HEK293 (cell line): ENCODE results near the gene CSGALNACT2.
A peak's percentile ranks its signal among the peaks of the same experiment; 100 is the strongest.

Experiments used
- BCL11B ChIP-seq: fragments of 450-650 bp; formaldehyde crosslinking; IDR thresholded peaks from 2 replicates; pipeline ENCODE4 v1.5.1; 2016; ENCODE audit warnings: low read depth, missing biosample characterization, missing genetic modification characterization
- ELK4 ChIP-seq: IDR thresholded peaks from 2 replicates; pipeline ENCODE4 v1.6.1; 2011; ENCODE audit warnings: mild to moderate bottlenecking, low read depth, low read length, borderline replicate concordance
- GLIS1 ChIP-seq: fragments of 450-650 bp; formaldehyde crosslinking; IDR thresholded peaks from 2 replicates; pipeline ENCODE4 v1.5.1; 2016; ENCODE audit warnings: missing biosample characterization, missing genetic modification characterization
- HOXA7 ChIP-seq: sonication (generic); formaldehyde crosslinking; IDR thresholded peaks from 2 replicates; pipeline ENCODE4 v1.8.1; 2022; ENCODE audit warnings: missing genetic modification reagents, borderline replicate concordance
- KLF1 ChIP-seq: fragments of 450-650 bp; formaldehyde crosslinking; IDR thresholded peaks from 2 replicates; pipeline ENCODE4 v1.5.1; 2016; ENCODE audit warnings: missing biosample characterization, missing genetic modification characterization
- OSR2 ChIP-seq: fragments of 450-650 bp; formaldehyde crosslinking; IDR thresholded peaks from 2 replicates; pipeline ENCODE4 v1.5.1; 2016; ENCODE audit warnings: missing biosample characterization, missing genetic modification characterization
- SCRT2 ChIP-seq: fragments of 450-650 bp; formaldehyde crosslinking; IDR thresholded peaks from 2 replicates; pipeline ENCODE4 v1.5.1; 2016; ENCODE audit warnings: missing biosample characterization, missing genetic modification characterization
- SETDB1 ChIP-seq: IDR thresholded peaks from one replicate; pipeline ENCODE4 v1.6.1; 2017; ENCODE audit warnings: mild to moderate bottlenecking, low read length, moderate library complexity, mixed read lengths; ENCODE audit not compliant: insufficient read length
- WT1 ChIP-seq: fragments of 450-650 bp; formaldehyde crosslinking; IDR thresholded peaks from 2 replicates; pipeline ENCODE4 v1.5.1; 2016; ENCODE audit warnings: missing biosample characterization, missing genetic modification characterization
- ZBTB17 ChIP-seq: fragments of 450-650 bp; formaldehyde crosslinking; IDR thresholded peaks from 2 replicates; pipeline ENCODE4 v1.5.1; 2016; ENCODE audit warnings: missing biosample characterization, missing genetic modification characterization
- ZBTB49 ChIP-seq: fragments of 450-650 bp; formaldehyde crosslinking; IDR thresholded peaks from 2 replicates; pipeline ENCODE4 v1.5.1; 2016; ENCODE audit warnings: missing biosample characterization, missing genetic modification characterization, low read depth
- ZNF132 ChIP-seq: fragments of 450-650 bp; formaldehyde crosslinking; IDR thresholded peaks from 2 replicates; pipeline ENCODE4 v1.5.1; 2017; ENCODE audit warnings: missing biosample characterization, missing genetic modification characterization, borderline replicate concordance
- ZNF202 ChIP-seq: fragments of 450-650 bp; formaldehyde crosslinking; IDR thresholded peaks from 2 replicates; pipeline ENCODE4 v1.5.1; 2016; ENCODE audit warnings: missing biosample characterization, missing genetic modification characterization, borderline replicate concordance
- ZNF221 ChIP-seq: fragments of 450-650 bp; formaldehyde crosslinking; IDR thresholded peaks from 2 replicates; pipeline ENCODE4 v1.5.1; 2017; ENCODE audit warnings: missing biosample characterization, missing genetic modification characterization, borderline replicate concordance
- ZNF239 ChIP-seq: fragments of 450-650 bp; formaldehyde crosslinking; IDR thresholded peaks from 2 replicates; pipeline ENCODE4 v1.5.1; 2016; ENCODE audit warnings: missing biosample characterization, missing genetic modification characterization
- ZNF280C ChIP-seq: fragments of 450-650 bp; formaldehyde crosslinking; IDR thresholded peaks from 2 replicates; pipeline ENCODE4 v1.5.1; 2016; ENCODE audit warnings: missing biosample characterization, missing genetic modification characterization
- ZNF280D ChIP-seq: fragments of 450-650 bp; formaldehyde crosslinking; IDR thresholded peaks from 2 replicates; pipeline ENCODE4 v1.5.1; 2016; ENCODE audit warnings: missing biosample characterization, missing genetic modification characterization
- ZNF610 ChIP-seq: fragments of 450-650 bp; formaldehyde crosslinking; IDR thresholded peaks from 2 replicates; pipeline ENCODE4 v1.5.1; 2016; ENCODE audit warnings: missing biosample characterization, missing genetic modification characterization, borderline replicate concordance
- ZNF621 ChIP-seq: fragments of 450-650 bp; formaldehyde crosslinking; IDR thresholded peaks from 2 replicates; pipeline ENCODE4 v1.5.1; 2017; ENCODE audit warnings: missing biosample characterization, missing genetic modification characterization
- ZNF624 ChIP-seq: fragments of 450-650 bp; formaldehyde crosslinking; IDR thresholded peaks from 2 replicates; pipeline ENCODE4 v1.5.1; 2017; ENCODE audit warnings: missing biosample characterization, missing genetic modification characterization
- ZNF707 ChIP-seq: fragments of 450-650 bp; formaldehyde crosslinking; IDR thresholded peaks from 2 replicates; pipeline ENCODE4 v1.5.1; 2016; ENCODE audit warnings: missing biosample characterization, missing genetic modification characterization
- ZNF768 ChIP-seq: fragments of 450-650 bp; formaldehyde crosslinking; IDR thresholded peaks from 2 replicates; pipeline ENCODE4 v1.5.1; 2018; ENCODE audit warnings: missing biosample characterization, mild to moderate bottlenecking, missing genetic modification characterization
- ZNF777 ChIP-seq: fragments of 450-650 bp; formaldehyde crosslinking; IDR thresholded peaks from 2 replicates; pipeline ENCODE4 v1.5.1; 2017; ENCODE audit warnings: missing biosample characterization, missing genetic modification characterization, borderline replicate concordance
- TF ChIP-seq, protein P1 (sequence below): fragments of 450-650 bp; formaldehyde crosslinking; IDR thresholded peaks from 2 replicates; pipeline ENCODE4 v1.5.1; 2016; ENCODE audit warnings: missing biosample characterization, missing genetic modification characterization
- TF ChIP-seq, protein P2 (sequence below): fragments of 450-650 bp; formaldehyde crosslinking; IDR thresholded peaks from 2 replicates; pipeline ENCODE4 v1.5.1; 2016; ENCODE audit warnings: missing biosample characterization, missing genetic modification characterization

CSGALNACT2 gene

GRCh38 chr10:43204943-43205671 lies 66.9 kb downstream of the CSGALNACT2 start (continued):
- TF ChIP-seq ZNF610 (tag by site-specific recombination) (no peak), ZNF777 (tag by site-specific recombination) (no peak), ELK4 (no peak), ZNF132 (no peak), ZNF707 (no peak), WT1 (0 out of 2 replicates have a peak, but pooled peaks have one; percentile 29), ZNF239 (tag by site-specific recombination) (no peak), ZBTB49 (tag by site-specific recombination) (no peak), ZNF621 (tag by site-specific recombination) (no peak), KLF1 (peak; percentile 42), HOXA7 (CRISPR knock-in tag) (no peak), SCRT2 (tag by site-specific recombination) (no peak), ZBTB17 (peak; percentile 78), ZNF280D (tag by site-specific recombination) (no peak), ZNF221 (tag by site-specific recombination) (no peak), SETDB1 (no peak), GLIS1 (tag by site-specific recombination) (peak; percentile 65), ZNF624 (tag by site-specific recombination) (no peak), ZNF768 (tag by site-specific recombination) (no peak), ZNF202 (no peak), OSR2 (tag by site-specific recombination) (no peak), ZNF280C (tag by site-specific recombination) (no peak), BCL11B (tag by site-specific recombination) (no peak)
- TF ChIP-seq, protein P1, sequence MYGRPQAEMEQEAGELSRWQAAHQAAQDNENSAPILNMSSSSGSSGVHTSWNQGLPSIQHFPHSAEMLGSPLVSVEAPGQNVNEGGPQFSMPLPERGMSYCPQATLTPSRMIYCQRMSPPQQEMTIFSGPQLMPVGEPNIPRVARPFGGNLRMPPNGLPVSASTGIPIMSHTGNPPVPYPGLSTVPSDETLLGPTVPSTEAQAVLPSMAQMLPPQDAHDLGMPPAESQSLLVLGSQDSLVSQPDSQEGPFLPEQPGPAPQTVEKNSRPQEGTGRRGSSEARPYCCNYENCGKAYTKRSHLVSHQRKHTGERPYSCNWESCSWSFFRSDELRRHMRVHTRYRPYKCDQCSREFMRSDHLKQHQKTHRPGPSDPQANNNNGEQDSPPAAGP (tag by site-specific recombination), result peak; percentile 42; the same call in 1 of the 2 replicates
- TF ChIP-seq, protein P2, sequence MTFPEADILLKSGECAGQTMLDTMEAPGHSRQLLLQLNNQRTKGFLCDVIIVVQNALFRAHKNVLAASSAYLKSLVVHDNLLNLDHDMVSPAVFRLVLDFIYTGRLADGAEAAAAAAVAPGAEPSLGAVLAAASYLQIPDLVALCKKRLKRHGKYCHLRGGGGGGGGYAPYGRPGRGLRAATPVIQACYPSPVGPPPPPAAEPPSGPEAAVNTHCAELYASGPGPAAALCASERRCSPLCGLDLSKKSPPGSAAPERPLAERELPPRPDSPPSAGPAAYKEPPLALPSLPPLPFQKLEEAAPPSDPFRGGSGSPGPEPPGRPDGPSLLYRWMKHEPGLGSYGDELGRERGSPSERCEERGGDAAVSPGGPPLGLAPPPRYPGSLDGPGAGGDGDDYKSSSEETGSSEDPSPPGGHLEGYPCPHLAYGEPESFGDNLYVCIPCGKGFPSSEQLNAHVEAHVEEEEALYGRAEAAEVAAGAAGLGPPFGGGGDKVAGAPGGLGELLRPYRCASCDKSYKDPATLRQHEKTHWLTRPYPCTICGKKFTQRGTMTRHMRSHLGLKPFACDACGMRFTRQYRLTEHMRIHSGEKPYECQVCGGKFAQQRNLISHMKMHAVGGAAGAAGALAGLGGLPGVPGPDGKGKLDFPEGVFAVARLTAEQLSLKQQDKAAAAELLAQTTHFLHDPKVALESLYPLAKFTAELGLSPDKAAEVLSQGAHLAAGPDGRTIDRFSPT (tag by site-specific recombination), result no peak; the same call in 1 of the 2 replicates
